Measurements from ENCODE around the gene SPINT1.
A peak's percentile ranks its signal among the peaks of the same experiment; 100 is the strongest.

Gene SPINT1

GRCh38 chr15:40893019-40893670, 49.3 kb downstream of the SPINT1 start:
- no peak for DNase-seq (ENCODE audit: low read depth)

- peak; percentile 98 for DNase-seq (ENCODE audit: low read depth)
Observed at GRCh38 chr15:40893733-40894680, 50.2 kb downstream of the SPINT1 start, which contains the start of gene VPS18. VPS18 (plus strand) TSS chr15:40894450; CDS start chr15:40894769, 319 bp downstream.

GRCh38 chr15:40894681-40895448, 51.0 kb downstream of the SPINT1 start:
- no peak for DNase-seq (ENCODE audit: low read depth)

- no peak for DNase-seq (ENCODE audit: low read depth)
Observed at GRCh38 chr15:40899536-40900207, 55.8 kb downstream of the SPINT1 start.

- DNase-seq (ENCODE audit: low read depth), result no peak
Observed at GRCh38 chr15:40900256-40901052, 56.6 kb downstream of the SPINT1 start.

- DNase-seq (ENCODE audit: low read depth), result no peak
Observed at GRCh38 chr15:40901053-40901443, 57.2 kb downstream of the SPINT1 start.

GRCh38 chr15:40902605-40903561, 59.0 kb downstream of the SPINT1 start:
- DNase-seq (ENCODE audit: low read depth), result no peak

GRCh38 chr15:40904552-40905201, 60.8 kb downstream of the SPINT1 start:
- no peak for DNase-seq (ENCODE audit: low read depth)

GRCh38 chr15:40906091-40906990, 62.5 kb downstream of the SPINT1 start:
- DNase-seq (ENCODE audit: low read depth), result peak; percentile 50

GRCh38 chr15:40906991-40907802, 63.3 kb downstream of the SPINT1 start:
- DNase-seq (ENCODE audit: low read depth), result no peak

All from stimulated activated CD8-positive, alpha-beta memory T cell treated with anti-CD3 and anti-CD28 coated beads, Interleukin-12 subunit alpha, Interleukin-12 subunit beta, amount 100 ng/mL, for 1 hour (primary cell).